Endothelial cell of umbilical vein (primary cell): ENCODE results near the gene PPIA. TPM values are rescaled to one million over a fixed set of nuclear protein-coding genes. Genes with fewer than 3 reads are reported as not detected.

Experiments
- BruUV-seq: library from RNA; stranded (reverse); fragments of 400-500 nt; replicated peaks from 2 replicates; lab custom pipeline; 2021; lab: Mats Ljungman, UMichigan
- CTCF ChIA-PET: fragments of 300-600, 350-600 bp; sonication (Branson Sonifier 250); formaldehyde crosslinking; loops from one replicate; lab custom pipeline; 2021; ENCODE audit warnings: antibody characterized with exemption, inconsistent platforms; lab: Charles Lee
- POLR2A ChIA-PET: fragments of 300-600, 350-600 bp; sonication (Branson Sonifier 250); formaldehyde crosslinking; loops from one replicate; lab custom pipeline; 2021; ENCODE audit warnings: antibody characterized with exemption, inconsistent platforms; lab: Charles Lee
- DNase-seq: peaks from one replicate; pipeline ENCODE4 v3.0.0-alpha.2; 2011; ENCODE audit warnings: low read depth, low spot score
- FAIRE-seq: peaks from 2 replicates; lab custom pipeline; 2011; peaks lifted over from hg19 to GRCh38; lab: Jason Lieb, UNC
- H2AFZ ChIP-seq: 2 replicates; pipeline ENCODE4 v1.6.0; 2012; ENCODE audit warnings: low read depth, low read length, control low read depth, inconsistent platforms
- H3K27ac ChIP-seq: 2 replicates; pipeline ENCODE4 v1.5.1; 2011; ENCODE audit warnings: low read depth, mild to moderate bottlenecking, control low read depth, low read length, moderate library complexity; ENCODE audit not compliant: insufficient read depth
- H3K27me3 ChIP-seq, 2 experiments: 2 replicates each; pipeline versions ENCODE4 v1.6.0 to v1.6.1; 2011; ENCODE audit warnings: low read length in 2 of 2, mixed read lengths in 1 of 2; ENCODE audit not compliant: control insufficient read depth in 2 of 2, insufficient read depth in 2 of 2
- H3K36me3 ChIP-seq, 2 experiments: 2 replicates in 1 of 2; 3 replicates in 1 of 2; pipeline ENCODE4 v1.5.1; 2011; ENCODE audit warnings: low read length in 2 of 2, mild to moderate bottlenecking in 1 of 2, moderate library complexity in 1 of 2; ENCODE audit not compliant: control insufficient read depth in 2 of 2, insufficient read depth in 2 of 2; ENCODE audit errors: extremely low read depth in 1 of 2
- H3K4me1 ChIP-seq: 3 replicates; pipeline ENCODE4 v1.5.1; 2011; ENCODE audit warnings: mild to moderate bottlenecking, low read length; ENCODE audit not compliant: control insufficient read depth, insufficient read depth; ENCODE audit errors: extremely low read depth
- H3K4me2 ChIP-seq: 2 replicates; pipeline ENCODE4 v1.6.1; 2011; ENCODE audit warnings: low read length, control low read depth, mixed read lengths; ENCODE audit not compliant: insufficient read depth
- H3K4me3 ChIP-seq, 3 experiments: fragments of 200-600 bp in 1 of 3; sonication (generic), shearing (Covaris generic) in 1 of 3; replicated peaks in 1 of 3; 2 replicates each; pipeline ENCODE4 v1.5.1; 2011 to 2016; ENCODE audit warnings: control low read depth in 3 of 3, low read length in 3 of 3, mild to moderate bottlenecking in 2 of 3, inconsistent platforms in 1 of 3, low read depth in 1 of 3, moderate library complexity in 1 of 3; ENCODE audit not compliant: insufficient read depth in 1 of 3
- H3K79me2 ChIP-seq: 2 replicates; pipeline ENCODE4 v1.6.0; 2012; ENCODE audit warnings: low read length, inconsistent platforms; ENCODE audit not compliant: control insufficient read depth, insufficient read depth
- H3K9ac ChIP-seq: replicated peaks from 2 replicates; pipeline ENCODE3; 2011; ENCODE audit warnings: low read length, control low read depth; ENCODE audit not compliant: insufficient read depth; ENCODE audit errors: extremely low read depth
- H3K9me1 ChIP-seq: replicated peaks from 3 replicates; pipeline ENCODE4 v1.6.0; 2011; ENCODE audit warnings: mild to moderate bottlenecking, low read length; ENCODE audit not compliant: control insufficient read depth, insufficient read depth; ENCODE audit errors: extremely low read depth
- H3K9me3 ChIP-seq: replicated peaks from 2 replicates; pipeline ENCODE4 v1.5.1; 2012; ENCODE audit warnings: low read length, inconsistent platforms; ENCODE audit not compliant: control insufficient read depth, insufficient read depth
- H4K20me1 ChIP-seq: replicated peaks from 2 replicates; pipeline ENCODE3; 2011; ENCODE audit warnings: mild to moderate bottlenecking, low read length; ENCODE audit not compliant: control insufficient read depth, insufficient read depth; ENCODE audit errors: extremely low read depth
- EZH2 ChIP-seq: IDR thresholded peaks from 2 replicates; pipeline ENCODE4 v1.6.1; 2012; ENCODE audit warnings: borderline replicate concordance, low read depth, mild to moderate bottlenecking, moderate library complexity, low read length, inconsistent platforms; ENCODE audit not compliant: severe bottlenecking
- FOS ChIP-seq: IDR thresholded peaks from 2 replicates; pipeline ENCODE4 v1.6.1; 2011; ENCODE audit warnings: mild to moderate bottlenecking, low read length, moderate library complexity, borderline replicate concordance; ENCODE audit not compliant: insufficient read depth
- GATA2 ChIP-seq: IDR thresholded peaks from 2 replicates; pipeline ENCODE4 v1.7.0; 2011; ENCODE audit warnings: low read depth, mild to moderate bottlenecking, moderate library complexity, mixed read lengths, low read length; ENCODE audit not compliant: insufficient read length, insufficient read depth
- JUN ChIP-seq: IDR thresholded peaks from 2 replicates; pipeline ENCODE4 v1.6.1; 2011; ENCODE audit warnings: borderline replicate concordance, low read depth; ENCODE audit not compliant: insufficient read length, insufficient read depth
- MYC ChIP-seq: IDR thresholded peaks from one replicate; pipeline ENCODE4 v1.6.1; 2011; ENCODE audit warnings: mild to moderate bottlenecking, low read depth, low read length
- POLR2AphosphoS5 ChIP-seq: IDR thresholded peaks from 2 replicates; pipeline ENCODE4 v1.6.1; 2012; ENCODE audit warnings: low read depth, mild to moderate bottlenecking, control low read depth, low read length, moderate library complexity; ENCODE audit not compliant: insufficient read depth
- dilution Hi-C: fragments of 300-500 bp; cut with MboI; formaldehyde crosslinking; loops from one replicate; pipeline ENCODE4 v1.15.0; 2019; ENCODE audit warnings: low sequenced_read_pairs; ENCODE audit not compliant: extremely low pct_ligation_motif_present
- intact Hi-C: fragments of 100-400 bp; cut with micrococcal nuclease; formaldehyde crosslinking; loops from one replicate; pipeline ENCODE4 v1.10.0; 2022
- polyA plus RNA-seq, 4 experiments: library from polyadenylated mRNA; depleted of rRNA in 3 of 4; stranded (reverse) in 3 of 4; unstranded in 1 of 4; fragments of >200 nt; gene quantifications; 2 replicates each; pipeline versions ENCODE4 v1.2.1 to v1.2.3, GENCODE V29; 2011 to 2012; ENCODE audit warnings: missing spikeins in 1 of 4
- total RNA-seq: library from RNA; stranded (reverse); gene quantifications from 2 replicates; pipeline ENCODE4 v1.2.3, GENCODE V29; 2021
- TF ChIP-seq, protein P1 (sequence below): IDR thresholded peaks from 2 replicates; pipeline ENCODE4 v1.6.1; 2011; ENCODE audit not compliant: insufficient read depth, insufficient read length

PPIA gene
- total and polyA plus RNA-seq, 2 donors (not counting 3 experiments of a cell fraction or from before 2014, with no cell fraction given): 2,602 to 5,159 TPM

DNA sequence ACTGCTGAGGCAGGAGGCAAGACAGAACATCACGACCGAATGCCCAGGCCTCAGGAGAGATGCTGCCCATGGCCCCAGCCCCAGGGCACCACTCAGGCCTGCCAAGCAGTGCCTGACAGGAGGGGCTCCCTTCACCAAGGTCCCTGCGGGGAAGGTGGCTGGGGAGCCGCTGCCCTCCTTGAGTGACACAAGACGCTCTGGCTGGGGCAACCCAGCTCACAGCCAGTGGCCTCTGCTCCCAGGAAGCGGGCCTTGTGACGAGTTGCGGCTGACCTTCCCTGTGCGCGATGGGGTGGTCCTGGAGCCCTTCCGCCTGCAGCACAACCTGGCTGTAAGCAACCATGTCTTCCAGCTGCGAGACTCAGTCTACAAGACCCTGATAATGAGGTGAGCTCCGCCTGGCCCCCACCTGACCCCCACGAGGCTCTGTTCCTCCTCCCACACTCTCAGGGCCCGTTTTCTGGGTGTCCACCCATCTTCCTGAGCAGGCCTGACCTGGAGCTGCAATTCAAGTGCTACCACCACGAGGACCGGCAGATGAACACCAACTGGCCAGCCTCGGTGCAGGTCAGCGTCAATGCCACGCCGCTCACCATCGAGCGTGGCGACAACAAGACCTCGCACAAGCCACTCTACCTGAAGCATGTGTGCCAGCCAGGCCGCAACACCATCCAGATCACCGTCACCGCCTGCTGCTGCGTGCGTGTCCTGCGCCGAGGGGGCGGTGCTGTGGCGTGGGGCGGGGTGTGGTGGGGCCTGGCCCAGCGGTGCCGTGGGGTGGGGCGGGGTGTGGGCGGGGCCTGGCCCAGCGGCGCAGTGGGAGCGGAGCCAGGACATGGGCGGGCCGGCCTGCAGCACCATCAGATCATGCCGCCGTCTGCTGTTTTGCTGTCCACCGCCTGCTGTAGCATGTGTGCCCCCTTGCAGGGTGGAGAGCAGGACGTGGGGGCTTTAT, 35.0 kb upstream of the PPIA start:
- DNase-seq (no peak), FAIRE-seq (no peak)
- Histone ChIP-seq H3K79me2 (no peaks in the 10 kb centered on the region), H2AFZ (no peak overlapping the region), H3K27ac (no peak overlapping the region), H3K9me1 (no peaks in the 10 kb centered on the region), H4K20me1 (no peaks in the 10 kb centered on the region), H3K4me3 (no peak overlapping the region), H3K4me2 (no peak overlapping the region), H3K9me3 (no peaks in the 10 kb centered on the region), H3K27me3 (no peaks in the 10 kb centered on the region), H3K36me3 (peaks cover 7 to 82% of the 10 kb centered on the region in 2 experiments), H3K9ac (no peak overlapping the region), H3K4me1 (no peaks in the 10 kb centered on the region)
- ChIA-PET POLR2A (interaction anchor here (0.6 kb wide), 1 partner anchor 293 kb away, joined by 4 read pairs; no protein-coding TSS in a partner anchor), CTCF (no interaction called here)
- dilution Hi-C loops (no loop called here), intact Hi-C loops (loop anchor here (1.0 kb wide), 1 partner anchor 173 kb away; no protein-coding TSS in a partner anchor)
- TF ChIP-seq, protein P1, sequence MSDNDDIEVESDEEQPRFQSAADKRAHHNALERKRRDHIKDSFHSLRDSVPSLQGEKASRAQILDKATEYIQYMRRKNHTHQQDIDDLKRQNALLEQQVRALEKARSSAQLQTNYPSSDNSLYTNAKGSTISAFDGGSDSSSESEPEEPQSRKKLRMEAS: no peak
- TF ChIP-seq GATA2: no peak
- no peak for TF ChIP-seq MYC
- no peak for TF ChIP-seq EZH2
- BruUV-seq: no TSS peak

DNA sequence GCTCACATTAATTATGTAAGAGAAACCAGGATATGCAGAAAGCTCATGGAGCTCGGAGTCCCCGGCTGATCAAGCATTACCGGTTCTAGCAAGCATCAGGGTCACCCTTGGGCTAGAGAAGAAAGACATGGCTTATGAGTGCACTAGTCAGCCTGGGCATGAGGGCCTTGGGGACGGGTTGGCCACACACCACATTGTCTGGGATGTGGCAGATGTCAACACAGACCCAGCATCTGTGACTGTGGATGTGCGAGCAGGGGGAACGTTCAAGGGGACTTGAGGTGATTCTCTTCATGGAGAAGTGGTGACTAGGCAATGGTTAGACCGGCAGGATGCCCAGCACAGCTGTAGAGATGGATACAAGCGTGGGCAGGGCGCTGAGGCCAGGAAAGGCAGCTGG, 34.2 kb upstream of the PPIA start:
- POLR2A ChIA-PET: interaction anchor here (0.6 kb wide), 1 partner anchor 294 kb away, joined by 4 read pairs; no protein-coding TSS in a partner anchor
- H3K27me3 ChIP-seq: no peaks in the 10 kb centered on the region
- H3K27ac ChIP-seq: no peak overlapping the region
- CTCF ChIA-PET: no interaction called here
- no peak for DNase-seq
- dilution Hi-C loops: no loop called here
- H3K9ac ChIP-seq: no peak overlapping the region
- no peaks in the 10 kb centered on the region for H3K4me1 ChIP-seq
- H3K79me2 ChIP-seq: no peaks in the 10 kb centered on the region
- no peak overlapping the region for H3K4me3 ChIP-seq
- H3K4me2 ChIP-seq: no peak overlapping the region
- H2AFZ ChIP-seq: no peak overlapping the region
- BruUV-seq: no TSS peak
- no peaks in the 10 kb centered on the region for H3K9me3 ChIP-seq
- no peak for TF ChIP-seq JUN
- no peak for TF ChIP-seq POLR2AphosphoS5
- no peak for TF ChIP-seq FOS
- TF ChIP-seq MYC: no peak
- no peak for TF ChIP-seq GATA2
- no peaks in the 10 kb centered on the region for H3K9me1 ChIP-seq
- H4K20me1 ChIP-seq: no peaks in the 10 kb centered on the region
- intact Hi-C loops: loop anchor here (1.0 kb wide), 1 partner anchor 174 kb away; no protein-coding TSS in a partner anchor
- FAIRE-seq: no peak
- peaks cover 7 to 83% of the 10 kb centered on the region in 2 experiments for H3K36me3 ChIP-seq
